Measurements from ENCODE around the gene PSRC1. TPM values are rescaled to one million over a fixed set of nuclear protein-coding genes. Genes with fewer than 3 reads are reported as not detected.
"Not testable (repeated sequence)": the region's sequence is repeated elsewhere in the genome, so short reads cannot be mapped to it uniquely, and the experiment has no call there.

PSRC1 gene
- total and polyA plus RNA-seq, 7 donors = 2.3 to 13.6 (median 6.9) TPM

GRCh38 chr1:109309347-109309746 is 26.4 kb upstream of the PSRC1 start:
- WGBS, 2 donors = 65 to 77% methylated on average over 2 of the region's 2 CpGs
- Histone ChIP-seq H3K27me3 (no peaks in the 10 kb centered on the region), H3K4me1 (peaks cover 0 to 4% (median 0%) of the 10 kb centered on the region in 4 donors), H3K36me3 (peaks cover 3 to 26% (median 20%) of the 10 kb centered on the region in 4 donors), H3K9me3 (no peaks in the 10 kb centered on the region), H3K27ac (peak overlapping the region in 1 of 4 donors; percentile 58), H3K4me3 (no peak overlapping the region)
- intact Hi-C loops (cut with DNase I) = no loop called here
- DNase-seq = no peak
- TF ChIP-seq POLR2A (IDR thresholded peaks at IDR 0.05) = no peak
- TF ChIP-seq EP300 (IDR thresholded peaks at IDR 0.05) = no peak
- no peak for TF ChIP-seq CTCF (IDR thresholded peaks at IDR 0.05)
- TF ChIP-seq POLR2AphosphoS5 (IDR thresholded peaks at IDR 0.05) = no peak

- Histone ChIP-seq H3K4me1 (peaks cover 0 to 4% (median 0%) of the 10 kb centered on the region in 4 donors), H3K27ac (peak overlapping the region in 1 of 4 donors; percentile 56), H3K4me3 (no peak overlapping the region), H3K27me3 (no peaks in the 10 kb centered on the region), H3K36me3 (peaks cover 0 to 10% (median 5%) of the 10 kb centered on the region in 4 donors), H3K9me3 (no peaks in the 10 kb centered on the region)
- TF ChIP-seq POLR2A (IDR thresholded peaks at IDR 0.05) (no peak), EP300 (IDR thresholded peaks at IDR 0.05) (no peak), POLR2AphosphoS5 (IDR thresholded peaks at IDR 0.05) (no peak), CTCF (IDR thresholded peaks at IDR 0.05) (no peak)
- DNase-seq = peak; percentile 21
- 54 to 56% methylated on average over 14 of the region's 14 CpGs for WGBS, 2 donors
- intact Hi-C loops (cut with DNase I) = no loop called here
These were observed 24.5 kb upstream of the PSRC1 start for GRCh38 chr1:109307274-109308021.

GRCh38 chr1:109306832-109307273 is 23.9 kb upstream of the PSRC1 start, which contains the start of gene MYBPHL:
Gene MYBPHL (minus strand): TSS chr1:109307011. CDS start chr1:109306991, 20 bp downstream.
- WGBS, 2 donors = 69 to 78% methylated on average over 7 of the region's 7 CpGs
- intact Hi-C loops (cut with DNase I) = no loop called here

GRCh38 chr1:109305991-109306390 is 23.0 kb upstream of the PSRC1 start:
- H3K4me3 ChIP-seq; H3K4me1 ChIP-seq; H3K27me3 ChIP-seq; intact Hi-C loops (cut with DNase I); H3K9me3 ChIP-seq; H3K36me3 ChIP-seq; DNase-seq: not testable (repeated sequence)
- 56 to 67% methylated on average over 10 of the region's 10 CpGs for WGBS, 2 donors
- H3K27ac ChIP-seq = peak overlapping the region in 1 of 4 donors; percentile 56

More at GRCh38 chr1:109306832-109307273, 23.9 kb upstream of the PSRC1 start, which contains the start of gene MYBPHL:
- H3K9me3 ChIP-seq = no peaks in the 10 kb centered on the region
- H3K4me1 ChIP-seq = peaks cover 0 to 4% (median 0%) of the 10 kb centered on the region in 4 donors
- H3K4me3 ChIP-seq = no peak within 1 kb of the TSS
- peaks cover 0 to 6% (median 3%) of the 10 kb centered on the region in 4 donors for H3K36me3 ChIP-seq
- H3K27me3 ChIP-seq = no peaks in the 10 kb centered on the region
- DNase-seq = peak; percentile 36
- no peak for TF ChIP-seq EP300 (IDR thresholded peaks at IDR 0.05)
- no peak for TF ChIP-seq POLR2AphosphoS5 (IDR thresholded peaks at IDR 0.05)
- TF ChIP-seq CTCF (IDR thresholded peaks at IDR 0.05) = no peak
- TF ChIP-seq POLR2A (IDR thresholded peaks at IDR 0.05) = no peak
- H3K27ac ChIP-seq = peak within 1 kb of the TSS in 1 of 4 donors; percentile 56

GRCh38 chr1:109304226-109304920 is 21.4 kb upstream of the PSRC1 start:
- 75 to 80% methylated on average over 8 of the region's 8 CpGs for WGBS, 2 donors
- intact Hi-C loops (cut with DNase I) = no loop called here
- Histone ChIP-seq H3K9me3 (no peaks in the 10 kb centered on the region), H3K27me3 (no peaks in the 10 kb centered on the region), H3K36me3 (no peaks in the 10 kb centered on the region), H3K4me1 (peaks cover 0 to 11% (median 6%) of the 10 kb centered on the region in 4 donors), H3K4me3 (no peak overlapping the region), H3K27ac (peak overlapping the region in 2 of 4 donors; percentile 12 to 56)
- TF ChIP-seq EP300 (IDR thresholded peaks at IDR 0.05) = no peak
- no peak for TF ChIP-seq CTCF (IDR thresholded peaks at IDR 0.05)
- no peak for TF ChIP-seq POLR2A (IDR thresholded peaks at IDR 0.05)
- TF ChIP-seq POLR2AphosphoS5 (IDR thresholded peaks at IDR 0.05) = peak in 1 of 4 donors; percentile 18
- no peak for DNase-seq

Data from sigmoid colon (tissue), 7 donors.